Measurements from ENCODE around the gene SECISBP2L.

The SECISBP2L gene

DNA sequence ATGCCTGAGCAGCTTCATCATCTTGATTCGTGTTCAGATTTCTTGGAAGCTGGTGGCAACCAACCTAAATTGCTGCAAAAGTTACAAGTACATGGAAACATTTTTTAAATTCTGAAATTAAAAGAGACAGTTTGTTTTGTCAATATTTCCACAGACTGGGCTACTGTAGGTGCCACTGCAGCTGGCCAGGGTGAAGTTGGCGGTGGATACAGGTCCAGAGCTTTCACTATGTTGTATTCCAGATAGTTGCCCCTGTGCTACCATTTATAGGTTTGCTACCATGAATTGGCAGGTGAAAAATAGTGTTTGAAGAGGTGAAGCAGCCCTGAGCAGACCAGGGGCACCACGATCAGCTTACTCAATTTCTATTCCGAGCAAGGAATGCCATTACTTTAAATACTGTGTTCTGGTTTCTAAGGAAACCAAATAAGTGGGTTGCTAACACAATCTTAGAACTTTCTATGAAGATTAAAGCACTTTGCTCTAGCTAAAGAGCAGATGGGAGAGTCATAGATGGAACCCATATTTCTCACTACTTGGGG, 61.4 kb downstream of the SECISBP2L start:
- TF ChIP-seq, protein P1, sequence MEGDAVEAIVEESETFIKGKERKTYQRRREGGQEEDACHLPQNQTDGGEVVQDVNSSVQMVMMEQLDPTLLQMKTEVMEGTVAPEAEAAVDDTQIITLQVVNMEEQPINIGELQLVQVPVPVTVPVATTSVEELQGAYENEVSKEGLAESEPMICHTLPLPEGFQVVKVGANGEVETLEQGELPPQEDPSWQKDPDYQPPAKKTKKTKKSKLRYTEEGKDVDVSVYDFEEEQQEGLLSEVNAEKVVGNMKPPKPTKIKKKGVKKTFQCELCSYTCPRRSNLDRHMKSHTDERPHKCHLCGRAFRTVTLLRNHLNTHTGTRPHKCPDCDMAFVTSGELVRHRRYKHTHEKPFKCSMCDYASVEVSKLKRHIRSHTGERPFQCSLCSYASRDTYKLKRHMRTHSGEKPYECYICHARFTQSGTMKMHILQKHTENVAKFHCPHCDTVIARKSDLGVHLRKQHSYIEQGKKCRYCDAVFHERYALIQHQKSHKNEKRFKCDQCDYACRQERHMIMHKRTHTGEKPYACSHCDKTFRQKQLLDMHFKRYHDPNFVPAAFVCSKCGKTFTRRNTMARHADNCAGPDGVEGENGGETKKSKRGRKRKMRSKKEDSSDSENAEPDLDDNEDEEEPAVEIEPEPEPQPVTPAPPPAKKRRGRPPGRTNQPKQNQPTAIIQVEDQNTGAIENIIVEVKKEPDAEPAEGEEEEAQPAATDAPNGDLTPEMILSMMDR (IDR thresholded peaks at IDR 0.05; ENCODE audit: extremely low read depth, missing control alignments): no peak
- DNase-seq (ENCODE audit: low spot score): no peak

DNA sequence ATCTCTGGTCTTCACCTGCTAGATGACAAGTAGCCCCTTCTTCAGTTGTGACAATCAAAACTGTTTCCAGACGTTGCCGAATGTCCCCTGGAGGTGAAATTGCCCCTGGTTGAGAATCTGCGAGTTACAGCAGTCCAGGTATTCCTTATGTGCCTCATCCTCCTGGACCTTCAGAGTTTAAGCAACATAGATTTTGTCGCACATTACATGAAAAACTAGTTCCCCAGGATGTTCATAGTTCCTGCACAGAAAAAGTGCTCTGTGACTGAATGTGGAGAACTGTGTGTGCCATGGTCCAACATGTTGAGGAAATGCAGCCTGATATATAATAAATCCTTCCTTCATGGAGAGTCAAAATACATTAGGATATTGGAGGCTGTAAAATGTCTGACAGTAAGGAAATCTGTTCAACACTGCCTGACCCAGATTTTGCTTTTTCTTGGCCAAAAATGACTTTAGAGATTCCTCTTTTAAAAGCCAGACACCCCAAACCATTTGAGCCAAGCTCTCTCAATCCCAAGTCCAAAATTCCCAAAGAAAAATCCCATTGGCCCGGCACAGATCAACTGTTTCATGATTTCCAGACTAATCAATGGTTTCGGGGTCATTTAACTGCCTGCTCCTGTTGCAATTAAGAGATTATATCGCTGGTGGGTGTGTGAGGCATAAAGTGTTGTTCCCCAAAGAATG, 62.1 kb downstream of the SECISBP2L start:
- DNase-seq (ENCODE audit: low spot score): no peak
- TF ChIP-seq, protein P1 (IDR thresholded peaks at IDR 0.05; ENCODE audit: extremely low read depth, missing control alignments): no peak

DNA sequence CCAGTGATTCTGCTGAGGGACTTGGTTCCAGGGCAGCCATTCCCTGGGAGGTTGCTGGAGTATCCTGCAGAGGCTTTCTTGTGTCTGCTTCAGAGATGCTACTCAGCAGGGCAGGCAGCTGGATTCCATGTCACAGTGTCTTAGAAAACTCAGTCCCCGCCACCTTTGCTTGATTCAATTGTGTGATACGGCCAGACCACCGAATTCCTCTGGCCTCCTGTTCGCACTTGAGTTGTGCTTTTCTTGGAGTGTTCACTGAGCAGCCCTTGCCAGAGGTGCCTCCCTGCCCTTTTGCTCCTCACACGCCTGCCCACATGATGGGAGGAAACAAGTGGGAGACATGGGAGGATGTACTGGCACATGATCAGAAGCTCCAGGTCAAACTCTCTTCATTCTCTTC, 62.9 kb downstream of the SECISBP2L start:
- no peak for DNase-seq (ENCODE audit: low spot score)
- TF ChIP-seq, protein P1 (IDR thresholded peaks at IDR 0.05; ENCODE audit: extremely low read depth, missing control alignments): no peak

DNA sequence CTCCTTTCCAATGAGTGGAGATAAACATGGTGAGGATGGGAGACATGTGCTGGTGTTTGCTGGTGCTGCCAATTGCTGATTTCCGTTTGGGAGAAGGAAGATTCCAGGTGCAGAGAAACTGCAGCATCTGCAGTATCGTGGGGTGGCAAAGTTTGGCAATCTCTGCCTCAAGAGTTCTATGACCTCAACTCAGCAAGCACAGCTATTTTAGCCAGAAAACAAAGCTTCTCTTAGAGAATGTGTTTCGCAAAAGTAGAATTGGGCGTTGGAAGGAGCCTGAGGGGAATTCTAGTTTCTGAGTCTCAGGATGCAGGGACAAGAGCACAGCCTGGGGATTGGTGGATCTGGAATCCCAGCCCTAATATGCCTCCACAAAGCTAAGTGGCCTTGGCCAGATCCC, 64.3 kb downstream of the SECISBP2L start:
- DNase-seq (ENCODE audit: low spot score): no peak
- TF ChIP-seq, protein P1 (IDR thresholded peaks at IDR 0.05; ENCODE audit: extremely low read depth, missing control alignments): no peak

DNA sequence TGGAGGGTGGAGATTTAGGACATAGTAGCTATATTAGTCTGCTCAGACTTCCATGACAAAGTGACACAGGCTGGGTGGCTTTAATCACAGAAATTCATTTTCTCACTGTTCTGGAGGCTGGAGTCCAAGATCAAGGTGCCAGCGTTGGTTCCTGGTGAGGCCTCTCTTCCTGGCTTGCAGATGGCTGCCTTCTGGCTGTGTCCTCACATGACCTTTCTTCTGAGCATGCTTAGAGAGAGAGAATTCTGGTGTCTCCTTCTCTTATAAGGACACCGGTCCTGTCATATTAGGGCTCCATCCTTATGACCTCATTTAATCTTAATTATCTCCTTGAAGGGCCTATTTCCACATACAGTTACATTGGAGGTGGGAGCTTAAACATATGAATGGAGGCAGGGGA, 67.6 kb downstream of the SECISBP2L start:
- no peak for DNase-seq (ENCODE audit: low spot score)
- TF ChIP-seq, protein P1 (IDR thresholded peaks at IDR 0.05; ENCODE audit: extremely low read depth, missing control alignments): no peak

DNA sequence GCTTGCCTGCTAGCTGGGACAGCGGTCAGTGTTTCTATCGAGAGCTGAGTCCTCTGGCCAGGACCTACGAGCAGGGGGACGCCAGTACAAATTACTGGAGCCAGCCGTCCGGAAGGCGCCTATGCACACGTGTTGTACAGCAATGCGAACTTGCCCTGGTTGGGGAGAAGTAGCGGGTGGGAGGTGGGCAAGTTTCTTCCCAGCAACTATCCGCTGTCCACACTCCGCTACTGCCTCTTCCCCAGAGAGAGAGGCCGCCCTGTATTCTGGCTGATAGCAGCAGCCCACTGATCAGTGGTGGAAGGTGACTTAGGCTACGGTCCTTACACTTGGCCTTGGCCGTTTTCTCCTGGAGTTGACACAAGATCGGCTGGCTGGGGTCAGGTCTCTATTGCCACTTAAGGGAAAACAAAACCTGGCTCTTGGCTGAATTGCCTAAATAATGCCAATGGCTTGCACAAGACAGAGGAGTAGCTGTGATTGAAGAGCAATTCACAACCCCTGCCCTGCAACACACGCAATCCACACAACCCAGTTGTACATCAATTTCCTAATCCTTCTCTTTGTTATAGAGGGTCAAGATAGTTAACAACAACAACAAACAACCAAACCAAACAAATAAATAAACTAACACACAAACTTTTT, 69.7 kb downstream of the SECISBP2L start:
- TF ChIP-seq, protein P1 (IDR thresholded peaks at IDR 0.05; ENCODE audit: extremely low read depth, missing control alignments): no peak

More for the DNA sequence above, 69.7 kb downstream of the SECISBP2L start:
- no peak for DNase-seq (ENCODE audit: low spot score)

Data from GM20000 (cell line).